GOT3 (cell line): ENCODE results near the gene ACTG1.
"Not testable (repeated sequence)": the region's sequence is repeated elsewhere in the genome, so short reads cannot be mapped to it uniquely, and the experiment has no call there.

ENCODE experiments used
- DNase-seq: peaks from one replicate; lab custom pipeline; 2025; ENCODE audit warnings: mixed read lengths; lab: John Stamatoyannopoulos, UW

Gene ACTG1

DNA sequence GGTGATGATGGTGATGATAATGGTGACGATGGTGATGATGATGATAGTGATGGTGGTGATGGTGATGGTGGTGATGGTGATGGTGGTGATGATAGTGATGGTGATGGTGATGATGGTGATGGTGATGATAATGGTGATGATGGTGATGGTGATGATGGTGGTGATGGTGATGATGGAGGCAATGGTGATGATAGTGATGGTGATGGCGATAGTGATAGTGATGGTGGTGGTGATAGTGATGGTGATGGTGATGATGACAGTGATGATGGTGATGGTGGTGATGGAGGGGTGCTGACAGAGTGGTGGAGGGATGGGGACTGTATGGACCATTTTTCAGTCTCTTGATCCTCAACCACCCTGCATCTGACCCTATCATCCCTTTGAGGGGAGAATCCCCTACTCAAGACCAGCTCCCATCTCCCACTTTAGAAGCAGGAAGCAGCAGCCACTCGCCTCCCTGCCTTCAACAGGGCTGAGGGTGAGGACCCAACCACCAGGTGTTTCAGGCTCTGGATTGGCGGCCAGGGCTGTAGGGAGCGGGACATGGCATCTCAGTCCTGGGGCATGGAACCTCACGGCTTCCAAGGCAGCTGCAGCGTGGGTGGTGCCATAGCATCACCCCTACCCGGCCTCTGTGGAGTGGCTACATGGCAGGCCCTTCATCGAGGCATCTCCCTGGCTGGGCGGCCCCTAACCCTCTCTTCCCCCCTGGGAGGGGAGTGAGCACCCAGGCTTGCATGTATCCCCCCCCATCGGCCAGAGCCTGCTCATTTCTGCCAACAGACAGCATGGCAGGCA is 20.1 kb upstream of the ACTG1 start:
- DNase-seq: no peak

DNA sequence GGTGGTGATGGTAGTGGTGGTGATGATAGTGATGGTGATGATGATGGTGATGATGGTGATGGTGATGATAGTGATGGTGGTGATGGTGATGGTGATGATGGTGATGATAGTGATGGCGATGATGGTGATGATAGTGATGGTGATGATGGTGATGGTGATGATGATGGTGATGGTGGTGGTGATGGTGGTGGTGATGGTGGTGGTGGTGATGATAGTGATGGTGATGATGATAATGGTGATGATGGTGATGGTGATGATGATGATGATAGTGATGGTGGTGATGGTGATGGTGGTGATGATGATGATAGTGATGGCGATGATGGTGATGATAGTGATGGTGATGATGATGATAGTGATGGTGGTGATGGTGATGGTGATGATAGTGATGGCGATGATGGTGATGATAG is 19.4 kb upstream of the ACTG1 start:
- DNase-seq: not testable (repeated sequence)

DNA sequence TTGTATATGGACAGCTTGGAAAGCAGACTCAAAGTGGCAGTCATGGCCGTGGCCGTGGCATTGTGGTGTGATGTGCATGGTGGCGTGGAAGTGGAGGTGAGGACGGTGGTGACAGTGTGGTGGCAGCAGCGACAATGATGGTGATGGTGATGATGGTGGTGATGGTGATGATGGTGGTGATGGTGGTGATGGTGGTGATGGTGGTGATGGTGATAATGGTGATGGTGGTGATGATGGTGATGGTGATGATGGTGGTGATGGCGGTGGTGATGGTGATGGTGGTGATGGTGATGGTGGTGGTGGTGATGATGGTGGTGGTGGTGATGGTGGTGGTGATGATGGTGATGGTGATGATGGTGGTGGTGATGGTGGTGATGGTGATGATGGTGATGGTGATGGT is 18.4 kb upstream of the ACTG1 start:
- not testable (repeated sequence) for DNase-seq

GRCh38 chr17:81529437-81529803 is 16.8 kb upstream of the ACTG1 start:
- no peak for DNase-seq

DNA sequence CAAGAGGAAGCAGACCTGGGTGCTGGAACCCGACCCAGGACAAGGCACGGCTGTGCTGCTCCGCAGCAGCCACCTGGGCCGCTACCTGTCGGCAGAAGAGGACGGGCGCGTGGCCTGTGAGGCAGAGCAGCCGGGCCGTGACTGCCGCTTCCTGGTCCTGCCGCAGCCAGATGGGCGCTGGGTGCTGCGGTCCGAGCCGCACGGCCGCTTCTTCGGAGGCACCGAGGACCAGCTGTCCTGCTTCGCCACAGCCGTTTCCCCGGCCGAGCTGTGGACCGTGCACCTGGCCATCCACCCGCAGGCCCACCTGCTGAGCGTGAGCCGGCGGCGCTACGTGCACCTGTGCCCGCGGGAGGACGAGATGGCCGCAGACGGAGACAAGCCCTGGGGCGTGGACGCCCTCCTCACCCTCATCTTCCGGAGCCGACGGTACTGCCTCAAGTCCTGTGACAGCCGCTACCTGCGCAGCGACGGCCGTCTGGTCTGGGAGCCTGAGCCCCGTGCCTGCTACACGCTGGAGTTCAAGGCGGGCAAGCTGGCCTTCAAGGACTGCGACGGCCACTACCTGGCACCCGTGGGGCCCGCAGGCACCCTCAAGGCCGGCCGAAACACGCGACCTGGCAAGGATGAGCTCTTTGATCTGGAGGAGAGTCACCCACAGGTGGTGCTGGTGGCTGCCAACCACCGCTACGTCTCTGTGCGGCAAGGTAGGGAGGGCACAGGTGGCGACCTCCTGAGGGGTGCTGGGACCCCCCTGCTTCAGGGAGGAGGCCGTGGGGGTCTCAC is 16.2 kb upstream of the ACTG1 start:
- DNase-seq: no peak

- no peak for DNase-seq
These were observed 15.7 kb upstream of the ACTG1 start for GRCh38 chr17:81528384-81528650.

- DNase-seq: no peak
These were observed 15.2 kb upstream of the ACTG1 start, which contains the start of gene FSCN2 for GRCh38 chr17:81527591-81528383. TSS of gene FSCN2 (plus strand) at chr17:81528377. CDS start at chr17:81528532, 155 bp downstream.

- DNase-seq: no peak
These were observed 14.3 kb upstream of the ACTG1 start for GRCh38 chr17:81526662-81527571.

DNA sequence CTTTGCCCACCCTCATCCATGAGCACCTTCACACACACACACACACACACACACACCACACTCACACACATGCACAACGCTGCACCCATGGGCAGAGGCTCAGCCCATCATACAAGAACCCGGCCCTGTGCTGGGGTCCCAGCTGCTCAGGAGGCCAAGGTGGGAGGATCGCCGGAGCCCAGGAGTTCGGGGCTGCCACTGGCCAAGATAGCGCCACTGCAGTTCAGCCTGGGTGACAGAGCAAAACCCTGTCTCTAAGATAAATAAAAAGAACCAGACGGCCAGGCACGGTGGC is 12.2 kb upstream of the ACTG1 start:
- no peak for DNase-seq

DNA sequence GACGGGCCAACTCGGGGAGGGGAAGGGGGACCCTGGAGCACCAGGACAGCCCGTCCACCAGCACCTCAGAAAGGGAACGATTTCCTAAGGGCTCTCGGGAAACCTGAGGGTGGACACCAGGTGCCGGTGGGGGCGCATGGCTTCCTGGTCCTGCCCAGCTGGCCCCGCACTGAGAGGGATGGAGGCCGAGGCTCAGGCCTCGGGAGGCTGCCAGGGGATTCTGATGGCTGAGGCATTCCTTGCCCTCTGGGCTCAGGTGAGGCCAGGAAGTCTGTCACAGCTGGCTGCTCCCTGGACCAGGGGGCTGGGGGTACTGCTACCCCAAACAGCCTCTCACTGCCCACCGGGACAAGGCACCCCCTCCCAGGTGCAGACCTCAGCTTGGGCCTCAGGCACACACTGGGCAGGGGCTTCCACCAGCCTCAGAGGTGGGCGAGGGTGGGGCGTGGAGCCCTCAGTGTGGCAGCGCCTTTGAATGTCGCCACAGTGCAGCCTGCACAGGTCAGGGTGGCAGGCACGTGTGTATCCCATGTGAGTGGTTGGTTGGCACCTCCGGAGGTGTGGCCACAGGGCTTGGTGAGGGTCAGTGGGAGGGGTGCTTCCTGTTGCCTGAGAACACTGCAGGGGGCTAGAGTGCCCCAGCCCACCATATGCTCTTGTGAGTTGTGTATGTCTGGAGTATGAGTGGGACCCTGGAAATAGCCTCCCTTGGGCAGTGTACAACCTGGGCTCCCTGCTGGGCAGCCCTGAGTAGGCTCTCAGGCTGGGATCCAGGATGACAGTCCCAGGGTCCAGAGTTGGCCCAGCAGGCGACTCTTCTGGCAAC is 11.7 kb upstream of the ACTG1 start:
- no peak for DNase-seq

GRCh38 chr17:81523402-81524038 is 10.9 kb upstream of the ACTG1 start:
- DNase-seq: no peak

- DNase-seq: no peak
These were observed 10.1 kb upstream of the ACTG1 start for GRCh38 chr17:81522491-81523401.

DNA sequence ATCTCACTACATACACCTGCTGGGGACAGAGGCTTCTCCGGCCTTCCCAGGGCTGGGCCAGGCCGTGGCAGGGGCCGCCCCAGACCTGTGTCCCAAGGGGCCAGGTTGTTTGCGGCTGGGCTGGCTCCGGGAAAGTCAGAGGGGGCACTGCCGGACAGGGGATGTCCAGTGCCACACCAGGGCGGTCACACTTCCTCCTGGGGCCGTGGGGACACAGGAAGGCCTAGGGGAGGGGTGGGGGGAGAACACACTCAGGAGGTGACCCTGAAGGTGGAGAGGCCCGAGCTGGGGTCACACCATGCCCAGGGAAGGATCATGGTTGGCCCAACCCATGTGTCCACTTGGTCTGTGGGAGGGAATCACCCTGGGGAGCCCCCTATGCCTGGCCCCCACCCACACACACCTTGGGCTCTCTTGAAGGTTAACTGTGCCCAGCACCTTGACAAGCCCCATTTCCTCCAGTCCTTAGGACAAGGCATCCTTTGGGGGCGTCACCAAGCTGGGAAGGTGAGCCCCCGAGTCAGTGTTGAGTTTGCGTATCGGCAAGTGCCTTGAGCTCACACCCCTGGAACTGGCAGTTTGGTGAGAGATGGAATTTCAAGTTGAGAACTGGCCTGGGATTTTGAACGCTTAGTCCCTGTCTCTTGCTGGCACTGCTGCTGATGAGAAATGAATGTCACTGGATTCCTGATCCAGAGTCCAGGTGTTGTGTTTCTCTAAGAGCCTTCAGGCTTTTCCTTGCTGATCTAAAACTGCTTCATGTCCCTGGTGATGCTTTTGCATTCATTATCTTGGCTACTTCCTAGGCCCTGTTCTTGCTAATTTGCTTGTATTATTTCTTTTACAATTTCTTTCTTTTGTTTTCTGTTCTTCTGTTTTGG is 7.7 kb upstream of the ACTG1 start:
- no peak for DNase-seq

DNA sequence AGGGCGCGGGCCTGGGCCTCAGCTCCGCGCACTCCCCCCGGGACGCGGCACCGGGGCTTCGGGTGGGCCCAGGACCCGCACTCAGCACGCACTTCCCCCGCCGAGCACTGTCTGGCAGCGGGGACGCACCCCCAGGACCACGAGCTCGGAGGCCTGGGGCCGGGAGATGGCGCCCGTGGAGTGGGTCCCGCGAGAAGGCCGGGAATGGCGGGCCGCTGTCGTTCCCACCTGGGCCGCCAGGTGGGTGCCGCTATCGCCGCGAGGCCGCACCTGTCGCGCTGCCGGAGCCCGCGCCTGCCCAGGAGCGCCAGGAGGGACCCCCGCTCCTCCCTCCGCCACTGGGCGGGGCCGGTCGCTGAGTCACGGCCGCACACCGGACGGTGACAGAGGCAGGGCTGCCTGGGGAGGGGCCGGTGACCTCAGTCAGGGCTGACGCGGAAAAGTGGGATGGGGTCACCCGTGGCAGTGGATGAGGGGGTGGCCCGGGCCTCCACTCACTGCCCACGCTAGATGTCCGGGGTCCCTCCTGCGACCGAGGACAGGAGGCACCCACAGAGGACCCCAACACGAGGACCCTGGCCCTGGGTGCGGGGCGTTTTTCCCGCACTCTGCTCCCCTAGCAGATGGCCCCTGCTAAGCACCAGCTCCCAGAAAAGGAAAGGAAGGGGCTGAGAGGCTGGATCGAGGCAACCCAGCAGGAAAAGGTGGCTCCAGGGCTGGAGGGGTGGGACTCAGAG is 6.9 kb upstream of the ACTG1 start:
- DNase-seq: no peak

DNA sequence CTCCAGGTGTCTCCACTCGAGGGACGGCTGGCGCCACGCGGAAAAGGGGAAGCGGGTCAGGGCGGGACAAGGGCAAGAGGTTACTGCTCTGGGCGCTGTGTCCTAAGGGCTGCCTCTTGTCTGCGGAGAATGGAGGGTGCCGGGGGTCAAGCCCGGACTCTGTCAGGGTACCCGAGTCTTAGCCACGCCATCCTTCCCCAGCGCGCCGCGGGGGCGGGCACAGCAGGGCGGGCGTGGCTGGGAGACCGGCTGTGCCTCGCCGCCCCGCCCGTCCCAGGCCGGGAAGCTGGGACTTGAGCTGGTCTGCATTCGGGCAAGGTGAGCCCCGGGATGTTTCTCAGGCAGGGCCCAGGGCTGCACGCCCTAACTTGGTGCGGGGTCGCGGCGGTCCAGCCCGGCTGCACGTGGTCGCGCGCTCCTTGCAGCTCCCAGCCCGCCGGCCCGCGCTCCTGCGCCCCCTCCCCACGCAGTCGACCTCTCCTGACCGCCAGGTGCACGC is 6.2 kb upstream of the ACTG1 start:
- no peak for DNase-seq

DNA sequence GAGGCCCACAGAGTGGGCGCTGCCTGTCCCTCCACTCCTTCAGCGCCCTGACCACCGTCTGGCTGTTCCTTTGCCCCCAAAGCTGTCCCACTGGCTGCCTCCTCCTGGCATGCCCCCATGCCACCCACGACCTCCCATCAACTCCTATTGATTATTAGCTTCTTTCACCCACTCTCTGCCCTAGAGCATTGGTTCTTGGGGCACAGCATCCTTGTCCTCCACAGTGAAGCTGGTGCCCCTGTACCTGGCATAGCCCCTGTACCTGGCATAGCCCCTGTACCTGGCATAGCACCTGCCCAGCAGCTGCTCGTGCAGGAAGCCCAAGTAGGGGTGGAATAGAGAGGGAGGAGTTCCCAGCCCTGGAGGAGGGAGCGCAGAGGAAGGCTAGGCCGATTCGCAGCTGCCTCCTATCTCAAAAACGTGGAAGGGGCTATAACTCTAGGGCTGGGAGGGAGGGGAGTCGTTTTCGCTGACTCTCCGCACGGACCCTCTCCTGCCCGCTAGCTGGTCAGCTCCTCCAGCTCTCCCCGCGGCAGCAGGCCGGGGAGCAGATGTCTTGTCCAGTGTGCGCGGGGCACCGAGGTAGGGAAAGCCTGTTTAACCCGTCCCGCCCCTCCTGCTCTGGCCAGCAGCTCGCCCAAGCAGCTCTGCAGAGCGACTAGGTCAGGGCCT is 5.7 kb upstream of the ACTG1 start:
- DNase-seq: no peak
